Ishikawa (cell line): Measurements from ENCODE around the gene SEC16A.

ENCODE experiments used
- CEBPB ChIP-seq: IDR thresholded peaks from 2 replicates; pipeline ENCODE4 v1.6.1; 2012
- CREB1 ChIP-seq: IDR thresholded peaks from 2 replicates; pipeline ENCODE4 v1.6.1; 2012; ENCODE audit warnings: low read depth
- EGR1 ChIP-seq: IDR thresholded peaks from 2 replicates; pipeline ENCODE4 v1.6.1; 2012
- EP300 ChIP-seq: IDR thresholded peaks from 2 replicates; pipeline ENCODE4 v1.6.1; 2012; ENCODE audit warnings: borderline replicate concordance
- FOXM1 ChIP-seq: IDR thresholded peaks from 2 replicates; pipeline ENCODE4 v1.6.1; 2012; ENCODE audit warnings: low read depth, borderline replicate concordance
- MAX ChIP-seq: IDR thresholded peaks from 2 replicates; pipeline ENCODE4 v1.6.1; 2012
- NFIC ChIP-seq: IDR thresholded peaks from 2 replicates; pipeline ENCODE4 v1.6.1; 2012
- RAD21 ChIP-seq: IDR thresholded peaks from 2 replicates; pipeline ENCODE4 v1.6.1; 2012; ENCODE audit warnings: low read depth
- REST ChIP-seq: IDR thresholded peaks from 2 replicates; pipeline ENCODE4 v1.6.1; 2012; ENCODE audit warnings: low read depth, mild to moderate bottlenecking
- TAF1 ChIP-seq: IDR thresholded peaks from 2 replicates; pipeline ENCODE4 v1.6.1; 2012; ENCODE audit warnings: low read depth, mild to moderate bottlenecking
- TCF12 ChIP-seq: IDR thresholded peaks from 2 replicates; pipeline ENCODE4 v1.6.1; 2012; ENCODE audit warnings: low read depth
- TEAD4 ChIP-seq: IDR thresholded peaks from 2 replicates; pipeline ENCODE4 v1.6.1; 2012
- YY1 ChIP-seq: IDR thresholded peaks from 2 replicates; pipeline ENCODE4 v1.6.1; 2012; ENCODE audit warnings: low read depth
- ZBTB7A ChIP-seq: IDR thresholded peaks from 2 replicates; pipeline ENCODE4 v1.6.1; 2012; ENCODE audit warnings: low read depth
- TF ChIP-seq, protein P1 (sequence below): IDR thresholded peaks from 2 replicates; pipeline ENCODE4 v1.6.1; 2012

Gene SEC16A

GRCh38 chr9:136474974-136475865 lies 7.6 kb downstream of the SEC16A start:
- no peak for TF ChIP-seq REST
- no peak for TF ChIP-seq TEAD4
- no peak for TF ChIP-seq EP300
- TF ChIP-seq NFIC, result no peak
- TF ChIP-seq YY1, result no peak

- TF ChIP-seq TEAD4, result no peak
- no peak for TF ChIP-seq CREB1
- TF ChIP-seq EGR1, result no peak
- TF ChIP-seq TCF12, result no peak
- no peak for TF ChIP-seq NFIC
- no peak for TF ChIP-seq CEBPB
- no peak for TF ChIP-seq TAF1
- TF ChIP-seq EP300, result no peak
- no peak for TF ChIP-seq REST
- no peak for TF ChIP-seq RAD21
- no peak for TF ChIP-seq YY1
- no peak for TF ChIP-seq ZBTB7A
- TF ChIP-seq FOXM1, result no peak
- TF ChIP-seq, protein P1, sequence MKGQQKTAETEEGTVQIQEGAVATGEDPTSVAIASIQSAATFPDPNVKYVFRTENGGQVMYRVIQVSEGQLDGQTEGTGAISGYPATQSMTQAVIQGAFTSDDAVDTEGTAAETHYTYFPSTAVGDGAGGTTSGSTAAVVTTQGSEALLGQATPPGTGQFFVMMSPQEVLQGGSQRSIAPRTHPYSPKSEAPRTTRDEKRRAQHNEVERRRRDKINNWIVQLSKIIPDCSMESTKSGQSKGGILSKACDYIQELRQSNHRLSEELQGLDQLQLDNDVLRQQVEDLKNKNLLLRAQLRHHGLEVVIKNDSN, result no peak
- no peak for TF ChIP-seq MAX
Measured at GRCh38 chr9:136474021-136474640, 8.7 kb downstream of the SEC16A start.

DNA sequence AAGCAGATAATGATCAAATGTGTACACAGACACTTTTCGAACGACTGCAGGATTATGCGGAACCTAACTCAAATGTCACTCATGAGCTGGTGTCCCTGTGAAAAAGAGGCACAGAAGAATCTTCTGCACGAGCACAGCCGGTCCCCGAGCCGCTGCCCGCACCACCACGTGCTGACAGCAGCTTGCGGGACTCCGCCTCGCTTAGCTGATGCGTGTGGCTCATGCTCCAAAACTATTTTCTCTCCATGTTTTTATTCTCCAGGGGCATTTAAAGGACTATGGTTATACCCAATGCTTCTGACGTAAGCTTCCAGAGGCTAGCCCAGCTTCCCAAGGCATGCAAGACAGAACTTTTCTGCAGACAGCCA lies 9.5 kb downstream of the SEC16A start:
- TF ChIP-seq FOXM1, result no peak
- TF ChIP-seq TCF12, result no peak
- TF ChIP-seq REST, result no peak
- TF ChIP-seq NFIC, result no peak
- TF ChIP-seq YY1, result no peak
- TF ChIP-seq CEBPB, result no peak
- TF ChIP-seq EGR1, result no peak

DNA sequence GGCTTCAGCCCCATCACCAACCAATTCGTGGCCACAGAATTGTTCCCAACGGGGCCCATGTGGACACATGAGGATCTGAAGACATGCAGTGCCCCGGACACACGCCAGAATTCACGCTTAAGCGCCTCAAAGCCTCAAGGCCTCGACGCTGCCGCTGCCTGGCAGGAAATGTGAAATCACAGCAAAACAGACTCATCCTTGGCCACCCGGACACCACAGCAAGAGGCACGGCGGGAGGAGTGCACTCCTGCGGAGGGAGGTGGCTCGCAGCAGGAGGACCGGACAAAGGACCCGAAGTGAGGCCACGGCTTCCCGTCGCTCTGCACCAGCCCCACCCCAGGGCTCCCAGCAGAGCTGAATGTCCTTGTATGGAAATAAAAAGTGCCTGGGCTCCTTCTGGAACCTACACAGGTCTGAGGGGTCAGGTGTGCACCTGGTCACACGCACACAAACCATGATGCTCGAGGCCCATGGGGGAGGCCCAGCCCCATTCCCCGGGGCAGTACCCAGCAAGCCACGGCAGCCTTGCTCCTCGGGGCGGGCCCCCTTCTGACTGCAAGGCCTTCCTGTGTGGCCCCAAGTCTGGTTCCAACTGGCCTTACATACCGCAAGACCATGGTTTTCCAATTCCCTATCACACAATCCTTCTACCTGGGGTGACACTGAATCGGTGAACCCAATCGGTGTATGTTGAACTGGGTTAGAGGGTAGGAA lies 10.0 kb downstream of the SEC16A start:
- TF ChIP-seq CEBPB (no peak), TEAD4 (no peak), EGR1 (no peak), FOXM1 (no peak), EP300 (no peak), TCF12 (no peak), MAX (no peak), TAF1 (no peak), NFIC (no peak)
